Suprapubic skin (tissue), 4 donors: ENCODE results near the gene GNA14.

Experiments used
- CTCF ChIP-seq, 2 donors: fragments of 200-600 bp in 1 of 2; fragments of 450-650 bp in 1 of 2; sonication (generic) in 1 of 2; IDR thresholded peaks; one replicate each; pipeline ENCODE4 v1.5.1; 2016 to 2019; ENCODE audit warnings: antibody characterized with exemption in 2 of 2, mild to moderate bottlenecking in 1 of 2, moderate library complexity in 1 of 2
- POLR2A ChIP-seq, 2 donors: fragments of 450-650 bp; IDR thresholded peaks; one replicate each; pipeline ENCODE4 v1.6.1; 2017; ENCODE audit warnings: antibody characterized with exemption in 2 of 2, mild to moderate bottlenecking in 2 of 2, moderate library complexity in 2 of 2
- POLR2AphosphoS5 ChIP-seq, 3 donors: sonication (generic); formaldehyde crosslinking; IDR thresholded peaks; one replicate each; pipeline ENCODE4 v1.6.1; 2017; ENCODE audit warnings: antibody characterized with exemption in 3 of 3

GRCh38 chr9:77513457-77513856 lies 134.7 kb downstream of the GNA14 start:
- TF ChIP-seq CTCF (IDR thresholded peaks at IDR 0.05): no peak
- TF ChIP-seq POLR2AphosphoS5 (IDR thresholded peaks at IDR 0.05): no peak
- no peak for TF ChIP-seq POLR2A (IDR thresholded peaks at IDR 0.05)
